Measurements from ENCODE around the gene SLIT3.
"Not testable (repeated sequence)": the region's sequence is repeated elsewhere in the genome, so short reads cannot be mapped to it uniquely, and the experiment has no call there.

The SLIT3 gene

GRCh38 chr5:169132302-169132660, 168.7 kb downstream of the SLIT3 start:
- DNase-seq = no peak

DNA sequence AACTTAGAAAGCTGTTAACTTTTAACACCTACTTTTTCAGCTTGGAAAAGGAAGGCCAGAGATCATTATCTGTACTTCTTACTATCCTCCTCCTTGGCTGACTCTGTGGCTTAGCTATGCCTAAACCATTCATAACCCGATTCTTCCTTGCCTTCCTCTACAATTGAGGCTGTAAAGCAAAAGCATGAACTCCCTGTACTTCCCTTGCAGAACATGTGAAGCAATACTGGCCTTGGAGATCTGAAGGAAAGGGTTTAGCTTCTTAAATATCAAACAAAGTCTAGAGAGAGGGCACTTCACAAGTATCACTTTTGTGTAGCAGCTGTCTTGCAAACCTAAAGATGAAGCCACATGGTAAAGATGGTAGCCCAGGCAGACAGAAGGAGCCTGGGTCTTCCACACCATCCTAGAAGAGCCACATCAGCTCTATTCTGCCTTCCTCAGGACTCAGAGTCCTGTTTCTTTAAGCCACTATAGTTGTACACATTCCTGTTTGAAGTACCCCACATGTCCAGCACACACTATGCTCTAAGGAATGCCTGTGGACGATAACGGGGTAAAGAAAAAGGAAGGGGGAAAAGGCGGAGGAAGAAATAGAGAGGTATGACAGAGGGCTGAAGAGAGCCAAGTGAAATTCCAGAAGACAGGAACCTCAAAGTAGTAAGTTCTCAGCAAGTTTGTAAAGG, 169.2 kb downstream of the SLIT3 start:
- DNase-seq = no peak

GRCh38 chr5:169128679-169129078, 172.3 kb downstream of the SLIT3 start:
- DNase-seq = no peak

GRCh38 chr5:169127431-169127830, 173.5 kb downstream of the SLIT3 start:
- no peak for DNase-seq

DNA sequence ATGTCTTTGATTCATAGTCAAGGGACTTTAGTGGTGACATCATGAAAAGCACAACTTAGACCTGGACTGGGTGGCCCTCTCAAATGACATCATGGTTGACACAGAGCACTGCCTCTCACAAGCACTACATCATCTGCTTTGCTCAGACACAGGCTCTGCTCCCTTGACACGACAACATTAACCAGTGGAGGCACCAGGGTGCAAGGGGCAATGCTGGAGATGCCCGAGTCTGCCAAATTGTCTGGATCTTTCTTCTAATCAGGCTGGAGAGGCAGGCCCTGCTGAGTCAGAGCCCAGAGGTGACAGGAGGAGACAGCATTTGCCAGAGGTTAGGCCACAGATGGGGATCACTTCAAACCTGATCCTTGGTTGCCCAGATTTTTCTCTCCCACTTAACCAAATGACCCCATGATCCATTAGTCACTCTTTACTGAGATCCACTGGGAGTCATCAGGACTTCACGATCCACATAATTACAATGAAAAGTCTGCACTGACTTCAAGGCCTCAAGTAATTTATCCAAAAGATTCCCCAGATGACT, 174.4 kb downstream of the SLIT3 start:
- no peak for DNase-seq

- no peak for DNase-seq
These were observed 175.4 kb downstream of the SLIT3 start for GRCh38 chr5:169125571-169125970.

- no peak for DNase-seq
These were observed 178.0 kb downstream of the SLIT3 start for GRCh38 chr5:169122951-169123350.

DNA sequence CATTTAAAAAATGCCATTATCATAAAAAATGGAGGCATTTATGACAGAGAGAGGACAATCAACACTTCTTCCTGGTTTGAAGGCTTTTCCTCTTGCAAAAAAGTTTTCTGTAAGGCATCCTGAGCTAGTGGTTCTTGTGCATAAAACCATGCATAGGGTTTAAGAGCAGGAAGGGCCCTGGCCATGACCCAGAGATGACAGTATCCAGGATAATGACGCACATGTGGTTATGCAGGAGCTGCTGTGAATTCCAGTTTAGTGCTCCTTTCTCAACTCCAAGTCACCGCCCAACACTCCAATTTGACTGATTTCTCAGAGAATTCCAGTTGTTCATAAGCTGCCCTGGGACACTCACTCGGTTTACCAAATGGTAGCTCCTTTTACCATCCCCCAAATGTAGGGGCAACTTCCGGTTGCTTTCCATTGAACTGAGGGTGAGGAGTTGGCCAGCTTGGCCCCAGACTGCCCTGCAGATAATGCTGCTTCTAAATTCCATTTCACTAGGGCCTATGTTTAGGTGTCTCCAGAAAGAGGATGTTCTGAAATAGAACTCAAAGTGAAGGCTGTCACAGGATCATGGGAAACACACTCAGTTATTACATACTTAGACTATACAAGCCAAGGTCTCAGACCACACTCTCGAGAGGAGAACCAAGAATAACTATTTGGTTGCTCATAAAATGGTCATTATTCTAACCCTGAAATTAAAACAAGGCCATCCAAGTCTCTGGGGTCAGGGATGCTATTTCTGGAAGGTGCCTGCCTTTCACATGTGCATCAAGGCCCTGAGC, 179.1 kb downstream of the SLIT3 start:
- DNase-seq = no peak

- no peak for DNase-seq
These were observed 181.5 kb downstream of the SLIT3 start for GRCh38 chr5:169119288-169120048.

DNA sequence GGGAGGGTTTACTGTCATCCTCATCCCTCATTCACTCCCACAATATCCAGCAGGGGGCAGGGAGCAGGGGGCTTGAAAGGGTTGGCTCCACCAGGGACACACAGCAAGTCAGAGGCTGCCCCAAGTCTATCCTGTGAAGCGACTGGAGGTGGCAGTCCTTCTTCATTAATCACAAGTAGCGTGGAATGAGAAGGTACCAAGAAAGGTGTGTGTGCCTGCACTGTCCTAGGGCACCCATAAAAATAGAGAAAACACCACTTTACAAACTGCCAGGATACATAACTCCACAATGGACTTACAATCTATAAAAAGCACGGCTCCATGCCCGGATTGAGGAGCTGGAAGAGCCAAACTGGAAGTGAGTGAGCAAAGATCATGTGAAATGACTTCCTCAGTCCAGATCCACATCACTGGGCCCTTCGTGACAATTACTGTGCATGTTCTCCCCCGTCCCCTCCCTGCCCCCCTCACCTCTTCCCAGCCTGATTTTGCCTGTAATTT, 183.9 kb downstream of the SLIT3 start:
- no peak for DNase-seq

DNA sequence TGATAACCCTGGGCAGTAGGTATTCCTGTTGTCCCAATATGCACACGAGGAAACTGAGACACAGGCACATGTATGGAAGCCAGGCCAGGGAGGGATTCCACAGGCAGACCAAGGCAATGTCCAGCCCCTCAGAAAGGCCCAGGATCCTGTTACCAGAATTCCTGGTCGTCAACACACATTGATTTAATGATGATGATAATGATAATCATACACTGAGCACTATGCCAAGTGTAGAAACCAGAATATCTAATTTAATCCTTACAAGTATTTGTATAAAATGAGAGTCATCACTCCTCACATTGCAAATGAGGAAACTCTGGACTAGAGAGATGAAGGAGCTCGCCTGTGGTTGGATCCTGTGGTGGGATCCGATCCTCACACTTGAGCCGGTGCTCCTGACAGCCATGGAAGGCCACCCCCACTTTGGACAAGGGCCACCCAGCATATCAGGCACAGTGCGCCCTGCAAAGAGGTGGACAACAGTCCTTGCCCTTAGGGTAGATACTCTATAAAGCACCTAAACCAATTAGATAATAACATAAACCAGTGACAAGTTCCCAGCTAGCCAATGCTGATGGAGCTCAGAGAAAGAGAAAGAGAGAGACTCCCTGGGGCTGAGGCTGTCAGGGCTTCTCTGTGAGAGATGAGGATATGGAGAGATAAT, 185.3 kb downstream of the SLIT3 start:
- DNase-seq = no peak

DNA sequence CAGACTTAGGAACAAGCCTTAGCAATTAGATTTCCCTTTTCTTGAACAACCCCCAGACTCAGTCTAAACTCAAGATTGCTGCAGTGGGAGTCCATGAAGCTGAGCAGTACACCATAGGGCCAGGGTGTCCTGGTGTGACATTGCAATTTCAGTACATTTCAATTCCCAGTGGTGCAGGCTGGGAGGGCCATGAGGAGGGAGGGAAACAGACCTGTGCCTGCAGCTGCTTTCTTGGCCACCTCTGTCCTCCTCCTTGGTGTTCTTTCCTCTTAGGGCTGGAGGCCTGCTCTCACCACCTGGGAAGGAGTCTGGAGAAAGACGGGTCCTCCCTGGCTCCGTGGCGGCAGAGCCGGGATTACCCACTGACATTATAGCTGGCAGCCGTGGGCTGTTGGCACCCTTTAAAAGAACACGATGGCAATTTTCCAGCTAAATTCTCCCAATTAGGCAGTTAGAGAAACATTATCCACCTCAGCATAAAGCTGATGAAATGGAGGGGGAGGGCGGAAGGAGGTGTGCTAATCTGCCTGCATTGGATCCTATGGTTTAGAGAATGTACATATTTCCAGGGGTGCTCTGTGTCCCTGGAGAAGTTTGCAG, 186.4 kb downstream of the SLIT3 start:
- no peak for DNase-seq

- DNase-seq = no peak
These were observed 188.9 kb downstream of the SLIT3 start for GRCh38 chr5:169112016-169112415.

- no peak for DNase-seq
These were observed 193.8 kb downstream of the SLIT3 start for GRCh38 chr5:169106911-169107706.

- not testable (repeated sequence) for DNase-seq
These were observed 195.4 kb downstream of the SLIT3 start for GRCh38 chr5:169105582-169105981.

- no peak for DNase-seq
These were observed 195.9 kb downstream of the SLIT3 start for GRCh38 chr5:169104937-169105494.

DNA sequence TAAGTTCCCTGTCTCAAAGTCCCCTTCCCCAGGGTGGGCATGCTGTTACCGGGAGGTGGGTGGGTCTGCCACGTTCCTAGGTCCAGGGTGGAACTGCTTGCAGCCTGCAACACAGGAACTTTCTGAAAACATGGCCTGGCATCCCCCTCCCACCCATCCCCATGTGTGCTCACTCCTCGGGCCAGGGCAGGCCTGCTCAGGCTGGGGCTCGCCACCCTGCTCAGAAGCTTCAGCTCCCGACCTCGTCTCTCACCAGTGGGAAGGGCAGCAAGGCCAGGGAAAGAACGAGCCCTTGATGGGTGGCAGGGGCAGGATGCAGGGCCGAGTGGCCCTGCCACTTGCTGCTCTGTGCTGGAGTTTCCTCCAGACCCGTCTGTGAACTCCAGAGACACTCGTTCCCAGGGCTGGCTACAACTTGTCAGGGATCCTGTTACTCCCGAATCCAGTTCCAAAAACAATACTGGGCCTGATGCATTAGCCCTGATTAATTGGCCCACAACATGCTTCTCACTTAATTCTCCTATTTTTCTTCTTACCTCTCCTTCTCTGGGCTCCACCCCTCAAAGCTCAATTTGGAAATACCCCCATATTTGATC, 197.3 kb downstream of the SLIT3 start:
- DNase-seq = no peak

- DNase-seq = no peak
These were observed 199.0 kb downstream of the SLIT3 start for GRCh38 chr5:169101966-169102365.

DNA sequence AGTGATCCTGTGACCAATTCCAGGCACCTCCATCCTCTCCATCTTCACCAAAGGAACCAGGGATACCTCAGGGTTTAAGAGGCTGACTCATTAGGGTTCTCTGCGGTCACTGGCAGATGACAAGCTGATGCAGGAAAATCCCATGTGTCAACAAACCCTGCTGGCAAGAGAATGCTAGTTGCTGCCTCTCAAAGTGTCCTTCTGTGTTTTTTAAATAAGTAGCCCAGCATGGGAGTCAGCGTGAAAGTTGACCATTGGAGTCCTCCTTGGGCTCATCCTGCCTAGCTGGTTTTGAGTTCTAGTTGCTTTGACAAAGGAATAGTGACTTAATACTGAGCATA, 200.2 kb downstream of the SLIT3 start:
- DNase-seq = no peak

DNA sequence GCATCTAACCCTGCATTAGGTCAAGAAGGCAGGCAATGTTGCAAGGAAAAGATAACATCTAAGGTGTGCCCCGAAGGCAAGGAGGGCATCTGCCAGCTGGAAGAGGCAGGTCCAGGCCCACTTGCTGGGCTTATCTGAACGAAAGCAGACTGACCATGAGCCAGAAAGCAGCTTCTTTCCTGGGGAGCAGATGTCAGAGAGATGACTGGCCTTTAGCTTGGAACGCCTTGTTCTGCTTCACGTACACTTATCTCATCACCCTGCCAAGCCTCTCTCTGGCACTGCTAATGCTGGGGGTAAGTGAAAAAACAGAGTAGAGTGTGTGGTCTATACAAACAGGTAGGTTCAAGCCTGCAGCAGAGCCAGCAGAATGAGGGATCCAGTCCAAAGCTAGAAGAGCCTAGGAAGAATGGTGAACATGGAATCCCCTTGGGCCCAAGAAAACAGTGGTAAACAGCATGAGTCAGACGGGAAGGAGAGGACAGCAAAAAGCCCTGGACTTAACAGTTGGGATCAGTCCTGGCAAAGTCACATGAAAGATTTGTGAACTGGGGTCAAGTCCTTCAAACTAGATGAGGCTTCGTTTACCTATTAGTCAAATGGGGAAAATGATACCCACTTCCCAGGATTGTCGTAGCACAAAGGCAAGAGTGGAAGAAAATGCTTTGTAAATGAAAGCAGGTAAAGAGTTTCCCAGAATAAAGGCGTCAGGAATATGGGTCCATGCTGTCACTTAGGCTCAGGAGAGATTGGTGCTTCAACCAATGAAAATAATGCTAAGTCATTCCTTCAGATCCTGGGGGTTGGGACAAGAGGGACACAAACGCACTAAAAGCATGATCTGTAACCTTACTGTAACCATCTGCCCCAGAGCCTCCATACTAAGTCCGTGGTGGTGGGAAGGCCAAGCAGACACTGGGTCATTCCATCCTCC, 200.9 kb downstream of the SLIT3 start:
- DNase-seq = no peak
